Caco-2 (cell line): ENCODE data around the gene CALM1. TPM values are rescaled to one million over a fixed set of nuclear protein-coding genes. Genes with fewer than 3 reads are reported as not detected.

ENCODE experiments used
- BruUV-seq: library from RNA; stranded (reverse); fragments of 400-500 nt; replicated peaks from 2 replicates; lab custom pipeline; 2021; lab: Mats Ljungman, UMichigan
- CTCF ChIA-PET: fragments of 300-600 bp; sonication (Branson Sonifier 250); formaldehyde crosslinking; loops from one replicate; lab custom pipeline; 2022; ENCODE audit warnings: antibody characterized with exemption; lab: Charles Lee
- POLR2A ChIA-PET: fragments of 300-600 bp; sonication (Branson Sonifier 250); formaldehyde crosslinking; loops from one replicate; lab custom pipeline; 2022; ENCODE audit warnings: antibody characterized with exemption; lab: Charles Lee
- DNase-seq, 2 experiments: peaks; one replicate each; pipeline versions ENCODE4 v3.0.0 to v3.0.0-alpha.2; 2020 to 2022
- H3K27me3 ChIP-seq: replicated peaks from 2 replicates; pipeline ENCODE4 v1.6.0; 2011; ENCODE audit warnings: low read length; ENCODE audit not compliant: control insufficient read depth, insufficient read depth
- H3K36me3 ChIP-seq: 2 replicates; pipeline ENCODE4 v1.5.1; 2011; ENCODE audit warnings: low read length; ENCODE audit not compliant: control insufficient read depth, insufficient read depth
- H3K4me1 ChIP-seq: fragments of 250-450 bp; sonication (Bioruptor Pico); 2 replicates; pipeline ENCODE4 v1.5.1; 2020; ENCODE audit warnings: mild to moderate bottlenecking
- H3K4me3 ChIP-seq: 2 replicates; pipeline ENCODE4 v1.5.1; 2011; ENCODE audit warnings: low read depth, mild to moderate bottlenecking, control low read depth, low read length
- H3K9me3 ChIP-seq: fragments of 250-450 bp; sonication (Bioruptor Pico); 2 replicates; pipeline ENCODE4 v1.5.1; 2020; ENCODE audit warnings: mild to moderate bottlenecking, moderate library complexity
- H3K27ac Mint-ChIP-seq: one replicate; pipeline ENCODE4 v1.8.0; 2022; ENCODE audit warnings: mixed read lengths; ENCODE audit not compliant: unreplicated experiment
- H3K27me3 Mint-ChIP-seq: one replicate; pipeline ENCODE4 v1.8.0; 2022; ENCODE audit warnings: mixed read lengths; ENCODE audit not compliant: insufficient read depth, unreplicated experiment
- H3K36me3 Mint-ChIP-seq: one replicate; pipeline ENCODE4 v1.8.0; 2022; ENCODE audit warnings: mild to moderate bottlenecking, mixed read lengths; ENCODE audit not compliant: insufficient read depth, unreplicated experiment
- H3K4me1 Mint-ChIP-seq: one replicate; pipeline ENCODE4 v1.8.0; 2022; ENCODE audit warnings: low read depth, mixed read lengths; ENCODE audit not compliant: unreplicated experiment
- H3K4me3 Mint-ChIP-seq: one replicate; pipeline ENCODE4 v1.8.0; 2022; ENCODE audit warnings: mild to moderate bottlenecking, moderate library complexity, mixed read lengths; ENCODE audit not compliant: unreplicated experiment
- H3K9me3 Mint-ChIP-seq: one replicate; pipeline ENCODE4 v1.8.0; 2022; ENCODE audit warnings: mixed read lengths; ENCODE audit not compliant: unreplicated experiment
- CTCF ChIP-seq, 2 experiments: fragments of 200-600 bp in 1 of 2; IDR thresholded peaks; 1 replicate in 1 of 2; 2 replicates in 1 of 2; pipeline versions ENCODE4 v1.5.1 to v1.8.0; 2011 to 2022; ENCODE audit warnings: antibody characterized with exemption in 1 of 2, control low read depth in 1 of 2, inconsistent platforms in 1 of 2, low read depth in 1 of 2, low read length in 1 of 2, mild to moderate bottlenecking in 1 of 2, moderate library complexity in 1 of 2; ENCODE audit not compliant: insufficient read depth in 1 of 2, severe bottlenecking in 1 of 2, unreplicated experiment in 1 of 2
- intact Hi-C: fragments of 100-400 bp; cut with micrococcal nuclease; formaldehyde crosslinking; loops from one replicate; pipeline ENCODE4 v1.10.0; 2022; ENCODE audit not compliant: unreplicated experiment
- total RNA-seq: library from RNA; stranded (reverse); gene quantifications from 2 replicates; pipeline ENCODE4 v1.2.3, GENCODE V29; 2022

The CALM1 gene
- total RNA-seq, 1 experiment from 2014 or later: 437 TPM

- H3K36me3 ChIP-seq: no peaks in the 10 kb centered on the region
- intact Hi-C loops: no loop called here
- Mint-ChIP-seq H3K4me3 (no peak overlapping the region), H3K27ac (no peak overlapping the region), H3K4me1 (no peaks in the 10 kb centered on the region), H3K9me3 (no peaks in the 10 kb centered on the region), H3K27me3 (no peaks in the 10 kb centered on the region), H3K36me3 (peaks cover 18% of the 10 kb centered on the region)
- H3K9me3 ChIP-seq: no peaks in the 10 kb centered on the region
- H3K27me3 ChIP-seq: no peaks in the 10 kb centered on the region
- no peak for TF ChIP-seq CTCF (IDR thresholded peaks at IDR 0.05; ENCODE audit: insufficient read depth in 1 of 2, low read depth in 1 of 2, low read length in 1 of 2, severe bottlenecking in 1 of 2, unreplicated experiment in 1 of 2)
- no peak for DNase-seq
- CTCF ChIA-PET: interaction anchor here (0.6 kb wide), 2 partner anchors 88 to 97 kb away, joined by 3 to 14 read pairs; no protein-coding TSS in a partner anchor
- H3K4me3 ChIP-seq: no peak overlapping the region
- POLR2A ChIA-PET: interaction anchor here (0.6 kb wide), 1 partner anchor 133 kb away, joined by 5 read pairs; no protein-coding TSS in a partner anchor
- BruUV-seq: no TSS peak
- H3K4me1 ChIP-seq: no peaks in the 10 kb centered on the region
Measured at GRCh38 chr14:90412058-90412457, 15.2 kb downstream of the CALM1 start.

GRCh38 chr14:90416720-90417119 is 19.9 kb downstream of the CALM1 start:
- Mint-ChIP-seq H3K27ac (no peak overlapping the region), H3K9me3 (no peaks in the 10 kb centered on the region), H3K4me3 (no peak overlapping the region), H3K27me3 (no peaks in the 10 kb centered on the region), H3K4me1 (no peaks in the 10 kb centered on the region), H3K36me3 (no peaks in the 10 kb centered on the region)
- Histone ChIP-seq H3K36me3 (no peaks in the 10 kb centered on the region), H3K27me3 (no peaks in the 10 kb centered on the region), H3K4me3 (no peak overlapping the region), H3K9me3 (no peaks in the 10 kb centered on the region), H3K4me1 (no peaks in the 10 kb centered on the region)
- intact Hi-C loops: no loop called here
- no peak for DNase-seq
- TF ChIP-seq CTCF (IDR thresholded peaks at IDR 0.05; ENCODE audit: insufficient read depth in 1 of 2, low read depth in 1 of 2, low read length in 1 of 2, severe bottlenecking in 1 of 2, unreplicated experiment in 1 of 2): no peak
- BruUV-seq: no TSS peak
- CTCF ChIA-PET: interaction anchor here (0.6 kb wide), 2 partner anchors 11 to 280 kb away, joined by 3 read pairs; no protein-coding TSS in a partner anchor
- POLR2A ChIA-PET: no interaction called here

GRCh38 chr14:90418053-90418452 is 21.2 kb downstream of the CALM1 start:
- CTCF ChIA-PET: interaction anchor here (0.7 kb wide), 1 partner anchor 18 kb away, joined by 3 read pairs; no protein-coding TSS in a partner anchor
- Mint-ChIP-seq H3K27me3 (no peaks in the 10 kb centered on the region), H3K4me1 (no peaks in the 10 kb centered on the region), H3K4me3 (no peak overlapping the region), H3K9me3 (no peaks in the 10 kb centered on the region), H3K27ac (no peak overlapping the region), H3K36me3 (no peaks in the 10 kb centered on the region)
- DNase-seq: no peak
- BruUV-seq: no TSS peak
- Histone ChIP-seq H3K4me1 (no peaks in the 10 kb centered on the region), H3K9me3 (no peaks in the 10 kb centered on the region), H3K27me3 (no peaks in the 10 kb centered on the region), H3K4me3 (no peak overlapping the region), H3K36me3 (no peaks in the 10 kb centered on the region)
- intact Hi-C loops: no loop called here
- POLR2A ChIA-PET: no interaction called here
- TF ChIP-seq CTCF (IDR thresholded peaks at IDR 0.05; ENCODE audit: insufficient read depth in 1 of 2, low read depth in 1 of 2, low read length in 1 of 2, severe bottlenecking in 1 of 2, unreplicated experiment in 1 of 2): no peak
